Spleen (tissue), 11 donors: ENCODE data around the gene CTF1. TPM values are rescaled to one million over a fixed set of nuclear protein-coding genes. Genes with fewer than 3 reads are reported as not detected.
A peak's percentile ranks its signal among the peaks of the same experiment; 100 is the strongest.

Source experiments
- DNase-seq: peaks from one replicate; pipeline ENCODE4 v3.0.0-alpha.2; 2020
- H3K27ac ChIP-seq, 8 donors: fragments of 200-600 bp; sonication (generic) in 7 of 8; 1 replicate in 4 of 8; 2 replicates in 4 of 8; pipeline versions ENCODE4 v1.5.0 to v1.8.0; 2016 to 2021; ENCODE audit warnings: inconsistent platforms in 4 of 8, mild to moderate bottlenecking in 4 of 8, moderate library complexity in 1 of 8
- H3K27me3 ChIP-seq, 7 donors: fragments of 200-600 bp; sonication (generic) in 6 of 7; replicated peaks in 1 of 7; 1 replicate in 4 of 7; 2 replicates in 3 of 7; pipeline versions ENCODE4 v1.5.0 to v1.8.0; 2016 to 2021; ENCODE audit warnings: inconsistent platforms in 3 of 7, mild to moderate bottlenecking in 1 of 7
- H3K36me3 ChIP-seq, 6 donors: fragments of 200-600 bp; sonication (generic) in 5 of 6; 1 replicate in 4 of 6; 2 replicates in 2 of 6; pipeline versions ENCODE4 v1.5.0 to v1.8.0; 2016 to 2021; ENCODE audit warnings: inconsistent platforms in 2 of 6
- H3K4me1 ChIP-seq, 6 donors: fragments of 200-600 bp; sonication (generic) in 5 of 6; 1 replicate in 3 of 6; 2 replicates in 3 of 6; pipeline versions ENCODE4 v1.5.0 to v1.8.0; 2016 to 2021; ENCODE audit warnings: inconsistent platforms in 3 of 6
- H3K4me3 ChIP-seq, 8 donors: fragments of 200-600 bp; sonication (generic) in 7 of 8; 1 replicate in 4 of 8; 2 replicates in 4 of 8; pipeline versions ENCODE4 v1.5.0 to v1.8.0; 2016 to 2021; ENCODE audit warnings: inconsistent platforms in 4 of 8, mild to moderate bottlenecking in 4 of 8, moderate library complexity in 2 of 8
- H3K9me3 ChIP-seq, 8 donors: fragments of 200-600 bp; sonication (generic) in 7 of 8; 1 replicate in 4 of 8; 2 replicates in 4 of 8; pipeline versions ENCODE4 v1.5.0 to v1.8.0; 2016 to 2021; ENCODE audit warnings: inconsistent platforms in 4 of 8
- CTCF ChIP-seq, 11 experiments: fragments of 200-600 bp in 7 of 11; fragments of 450-650 bp in 4 of 11; sonication (generic) in 4 of 11; IDR thresholded peaks in 8 of 11; conservative IDR thresholded peaks in 3 of 11; 1 replicate in 7 of 11; 2 replicates in 4 of 11; pipeline versions ENCODE4 v1.4.0 to v1.8.0; 2016 to 2021; ENCODE audit warnings: antibody characterized with exemption in 11 of 11, inconsistent platforms in 4 of 11, mild to moderate bottlenecking in 1 of 11
- POLR2A ChIP-seq, 3 donors: fragments of 450-650 bp; IDR thresholded peaks; one replicate each; pipeline ENCODE4 v1.5.1; 2017; ENCODE audit warnings: antibody characterized with exemption in 3 of 3, mild to moderate bottlenecking in 1 of 3
- POLR2AphosphoS5 ChIP-seq, 3 donors: sonication (generic); formaldehyde crosslinking; IDR thresholded peaks; one replicate each; pipeline ENCODE4 v1.5.1; 2017; ENCODE audit warnings: antibody characterized with exemption in 3 of 3
- WGBS, 5 donors: extraction: QIAGEN DNeasy Blood & Tissue Kit in 3 of 5; methylation state at CpG; one replicate each; pipeline versions ENCODE4 v1.1.5 to v1.1.7; 2013 to 2018; 5-methylcytosine and 5-hydroxymethylcytosine counted together
- intact Hi-C: fragments of 100-400 bp; cut with DNase I; formaldehyde crosslinking; loops from one replicate; pipeline ENCODE4 v1.15.0; 2023; ENCODE audit warnings: low total_unique reads
- polyA plus RNA-seq, 3 donors: library from polyadenylated mRNA; stranded (reverse); fragments of 200-250 nt; gene quantifications; one replicate each; pipeline ENCODE4 v1.2.1, GENCODE V29; 2013
- total RNA-seq, 7 donors: library from RNA; depleted of rRNA in 3 of 7; stranded (reverse); fragments of >200 nt in 3 of 7; fragmentation: NEBNext Ultra II Directional in 4 of 7; extraction: Animal tissue kit (Norgen Biotek cat#: 25700) in 4 of 7; gene quantifications; one replicate each; pipeline versions ENCODE4 v1.1.0 to v1.2.1, GENCODE V29; 2016 to 2021
- donor health status: healthy with polysubstance abuse.
- donor health status: DM: no; HTN: no; CAD: no; lungs with moderate emphysema.
- donor health status: DM: no; HTN: no; CAD: no.
- donor health status: Bipolar disorder and iron deficiency.
- donor health status: healthy.
- donor health status: DM: no; HTN: no; CAD: no.
- donor health status: DM: yes; HTN: yes; CAD: no.

Gene CTF1
- total and polyA plus RNA-seq, 10 donors = 0.61 to 3.3 (median 1.3) TPM; not detected in 1

DNA sequence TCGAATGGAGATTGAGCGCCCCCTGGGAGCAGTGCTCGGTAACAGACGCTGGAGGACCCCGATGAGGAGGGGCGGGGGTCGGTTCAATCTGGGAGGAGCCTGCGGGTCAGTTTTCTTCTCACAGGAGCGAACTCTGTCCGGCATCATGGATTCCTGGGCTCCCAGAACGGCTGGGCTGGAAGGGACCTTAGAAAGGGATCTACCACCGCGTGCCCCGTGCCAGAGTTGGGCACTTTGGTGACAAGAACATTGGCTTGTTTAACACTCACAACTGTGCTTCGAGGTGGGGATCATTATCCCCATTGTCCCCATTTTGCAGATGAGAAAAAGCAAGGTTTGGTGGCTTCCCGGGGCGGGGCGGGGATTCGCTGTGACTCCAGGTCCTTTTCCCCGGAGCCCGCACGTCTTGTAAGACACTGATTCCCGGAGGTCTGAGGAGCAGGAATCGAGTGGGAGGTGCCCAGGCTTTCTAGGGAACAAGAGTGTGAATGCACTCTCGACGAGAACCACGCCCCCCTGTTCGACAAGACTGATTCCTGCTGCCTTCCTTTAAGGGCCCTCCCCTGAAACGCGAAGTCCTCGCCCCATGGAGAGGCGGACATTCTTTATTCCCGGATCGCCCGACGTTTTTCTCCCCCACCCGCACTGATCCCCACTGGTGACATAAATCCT is 25.5 kb downstream of the CTF1 start:
- intact Hi-C loops = loop anchor here (2.0 kb wide), 1 partner anchor 77 kb away; no protein-coding TSS in a partner anchor
- peak; percentile 96 for DNase-seq

DNA sequence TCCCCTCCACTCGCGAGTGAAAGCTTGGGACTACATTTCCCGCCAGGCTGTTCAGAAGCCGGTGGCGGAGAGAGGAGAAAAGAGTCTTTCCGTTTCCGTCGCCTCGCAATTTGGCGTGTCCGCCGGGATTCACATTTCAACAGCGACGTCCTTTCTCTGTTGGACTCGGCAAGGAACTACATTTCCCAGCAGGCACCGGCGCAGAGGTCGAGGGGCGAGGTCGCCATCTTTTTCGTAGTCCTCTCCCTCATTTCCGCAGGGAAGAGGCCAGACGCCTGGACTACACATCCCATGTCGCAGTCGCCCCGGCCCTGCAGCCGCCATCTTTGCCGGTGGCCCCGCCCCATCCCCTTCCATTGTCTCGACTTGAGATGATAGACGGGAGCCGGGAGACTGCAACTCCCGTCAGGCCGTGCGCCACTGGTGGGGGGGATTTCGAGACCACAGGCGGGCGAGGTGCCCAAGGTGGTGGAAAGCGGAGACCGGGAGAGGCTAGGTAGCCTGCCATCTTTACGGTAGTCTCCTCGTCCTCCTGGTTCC is 26.1 kb downstream of the CTF1 start:
- 0 to 1% (median 0%) methylated on average over 30 to 42 of the region's 42 CpGs for WGBS, 5 donors

More for the DNA sequence above, 25.5 kb downstream of the CTF1 start:
- peak overlapping the region; percentile 47 to 95 (median 78) for H3K4me3 ChIP-seq
- H3K9me3 ChIP-seq = no peaks in the 10 kb centered on the region
- no peaks in the 10 kb centered on the region for H3K27me3 ChIP-seq
- WGBS, 5 donors = 0 to 1% (median 1%) methylated on average over 31 to 37 of the region's 37 CpGs
- peaks cover 0 to 15% (median 1%) of the 10 kb centered on the region in 6 donors for H3K36me3 ChIP-seq
- TF ChIP-seq POLR2A (IDR thresholded peaks at IDR 0.05) (no peak), CTCF (IDR thresholded peaks at IDR 0.05 in 8 of 11, conservative IDR thresholded peaks at IDR 0.05 in 3 of 11) (peak; percentile 79 to 96 (median 92)), POLR2AphosphoS5 (IDR thresholded peaks at IDR 0.05) (peak; percentile 25 to 52 (median 36))
- H3K27ac ChIP-seq = peak overlapping the region; percentile 49 to 99 (median 96)
- H3K4me1 ChIP-seq = peaks cover 7 to 45% (median 22%) of the 10 kb centered on the region in 6 donors

DNA sequence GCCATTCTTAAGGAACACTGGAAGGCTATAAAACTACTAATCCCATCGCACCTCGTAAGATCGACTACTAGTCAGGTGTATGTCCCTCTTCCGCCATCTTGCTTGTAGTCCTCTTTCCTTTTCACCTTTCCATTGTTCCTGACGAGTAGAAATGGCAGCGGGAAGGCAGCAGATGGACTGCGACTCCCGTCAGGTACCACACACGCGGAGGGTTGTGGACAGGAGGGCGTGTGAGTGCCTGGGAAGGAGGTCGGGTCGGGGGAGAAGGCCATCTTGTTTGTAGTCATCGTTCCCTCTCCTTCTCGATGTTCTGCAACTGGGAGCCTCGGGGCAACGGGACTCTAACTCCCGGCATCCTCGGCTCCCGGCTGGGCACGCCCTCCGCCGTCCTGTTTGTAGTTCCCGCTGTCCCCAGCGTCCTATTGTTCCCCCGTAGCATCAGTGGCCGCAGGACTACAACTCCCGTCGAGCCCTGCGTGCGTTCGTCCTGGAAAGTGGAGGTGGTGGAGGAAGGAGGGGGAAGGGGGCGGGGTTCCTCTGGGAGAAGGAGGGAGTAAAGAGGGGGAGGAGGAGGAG is 26.6 kb downstream of the CTF1 start:
- 0 to 1% (median 0%) methylated on average over 32 to 33 of the region's 33 CpGs for WGBS, 5 donors
- peak in 2 of 11 experiments; percentile 8 to 16 for TF ChIP-seq CTCF (IDR thresholded peaks at IDR 0.05 in 8 of 11, conservative IDR thresholded peaks at IDR 0.05 in 3 of 11)
- peak in 1 of 3 donors; percentile 6 for TF ChIP-seq POLR2A (IDR thresholded peaks at IDR 0.05)
- TF ChIP-seq POLR2AphosphoS5 (IDR thresholded peaks at IDR 0.05) = peak; percentile 88 to 96 (median 91)

More for the DNA sequence above, 26.1 kb downstream of the CTF1 start:
- H3K9me3 ChIP-seq = no peaks in the 10 kb centered on the region
- intact Hi-C loops = no loop called here
- DNase-seq = peak; percentile 100
- peak overlapping the region; percentile 47 to 95 (median 78) for H3K4me3 ChIP-seq
- H3K27ac ChIP-seq = peak overlapping the region; percentile 89 to 99 (median 96)
- H3K27me3 ChIP-seq = no peaks in the 10 kb centered on the region
- peaks cover 7 to 45% (median 22%) of the 10 kb centered on the region in 6 donors for H3K4me1 ChIP-seq
- peak in 1 of 3 donors; percentile 88 for TF ChIP-seq POLR2A (IDR thresholded peaks at IDR 0.05)
- peak in 1 of 11 experiments; percentile 5 for TF ChIP-seq CTCF (IDR thresholded peaks at IDR 0.05 in 8 of 11, conservative IDR thresholded peaks at IDR 0.05 in 3 of 11)
- TF ChIP-seq POLR2AphosphoS5 (IDR thresholded peaks at IDR 0.05) = peak; percentile 74 to 87 (median 86)
- H3K36me3 ChIP-seq = peaks cover 0 to 21% (median 4%) of the 10 kb centered on the region in 6 donors

More for the DNA sequence above, 26.6 kb downstream of the CTF1 start:
- H3K27me3 ChIP-seq = no peaks in the 10 kb centered on the region
- intact Hi-C loops = no loop called here
- no peaks in the 10 kb centered on the region for H3K9me3 ChIP-seq
- DNase-seq = peak; percentile 99
- peak overlapping the region; percentile 47 to 95 (median 78) for H3K4me3 ChIP-seq
- peak overlapping the region; percentile 89 to 99 (median 96) for H3K27ac ChIP-seq
- H3K36me3 ChIP-seq = peaks cover 0 to 26% (median 5%) of the 10 kb centered on the region in 6 donors
- peaks cover 7 to 45% (median 22%) of the 10 kb centered on the region in 6 donors for H3K4me1 ChIP-seq
